HepG2 (cell line): ENCODE results near the gene NOSIP. TPM values are rescaled to one million over a fixed set of nuclear protein-coding genes. Genes with fewer than 3 reads are reported as not detected.

Source experiments
- AGO2 ChIP-seq: fragments of 200-400 bp; formaldehyde crosslinking; optimal IDR thresholded peaks from 2 replicates; pipeline ENCODE3; 2017; ENCODE audit warnings: mild to moderate bottlenecking, low read depth, low read length, moderate library complexity
- CBX2 ChIP-seq, 2 experiments: fragments of 200-600 bp in 1 of 2; sonication (generic); formaldehyde crosslinking in 1 of 2; IDR thresholded peaks; 2 replicates each; pipeline versions ENCODE4 v1.7.0 to v1.8.1; 2018 to 2022; ENCODE audit warnings: low read depth in 2 of 2, low read length in 1 of 2, mild to moderate bottlenecking in 1 of 2, missing genetic modification reagents in 1 of 2
- CHCHD3 ChIP-seq: sonication (generic); formaldehyde crosslinking; IDR thresholded peaks from 2 replicates; pipeline ENCODE4 v1.8.0; 2022; ENCODE audit warnings: mild to moderate bottlenecking, missing genetic modification reagents, moderate library complexity
- DNMT3B ChIP-seq: conservative IDR thresholded peaks from 2 replicates; pipeline ENCODE4 v1.6.1; 2016; ENCODE audit warnings: missing biosample characterization, control low read depth
- ERF ChIP-seq: IDR thresholded peaks from 2 replicates; pipeline ENCODE4 v1.6.1; 2018; ENCODE audit warnings: missing biosample characterization, missing genetic modification reagents
- ESRRA ChIP-seq: sonication (generic); formaldehyde crosslinking; IDR thresholded peaks from 2 replicates; pipeline ENCODE4 v1.5.1; 2020; ENCODE audit warnings: mild to moderate bottlenecking, low read depth, missing genetic modification reagents
- HNRNPK ChIP-seq: fragments of 200-400 bp; formaldehyde crosslinking; IDR thresholded peaks from 2 replicates; pipeline ENCODE4 v1.6.1; 2018; ENCODE audit warnings: low read length, low read depth, moderate library complexity, mild to moderate bottlenecking; ENCODE audit not compliant: poor library complexity, severe bottlenecking
- NCOA5 ChIP-seq: sonication (generic); formaldehyde crosslinking; IDR thresholded peaks from 2 replicates; pipeline ENCODE4 v1.4.0; 2020; ENCODE audit warnings: missing genetic modification reagents
- NR2F6 ChIP-seq, 2 experiments: IDR thresholded peaks; 2 replicates each; pipeline ENCODE4 v1.6.1; 2016; ENCODE audit warnings: antibody characterized with exemption in 1 of 2, mild to moderate bottlenecking in 1 of 2
- RBM22 ChIP-seq: fragments of 200-400 bp; formaldehyde crosslinking; optimal IDR thresholded peaks from 2 replicates; pipeline ENCODE3; 2017; ENCODE audit warnings: mild to moderate bottlenecking, low read length, moderate library complexity
- SATB2 ChIP-seq: sonication (generic); formaldehyde crosslinking; IDR thresholded peaks from 2 replicates; pipeline ENCODE4 v1.5.0; 2020; ENCODE audit warnings: missing genetic modification reagents
- SIX4 ChIP-seq: sonication (generic); formaldehyde crosslinking; IDR thresholded peaks from 2 replicates; pipeline ENCODE4 v1.4.0; 2020; ENCODE audit warnings: missing genetic modification reagents
- TBX3 ChIP-seq: fragments of 450-650 bp; IDR thresholded peaks from 2 replicates; pipeline ENCODE4 v1.6.1; 2017; ENCODE audit warnings: antibody characterized with exemption, mild to moderate bottlenecking, inconsistent platforms, borderline replicate concordance
- ZNF10 ChIP-seq: sonication (generic); formaldehyde crosslinking; IDR thresholded peaks from 2 replicates; pipeline ENCODE4 v1.4.0; 2020; ENCODE audit warnings: mild to moderate bottlenecking, low read depth, missing genetic modification reagents, borderline replicate concordance
- ZNF205 ChIP-seq: IDR thresholded peaks from 2 replicates; pipeline ENCODE4 v1.6.1; 2018; ENCODE audit warnings: missing biosample characterization, missing genetic modification reagents
- ZNF232 ChIP-seq: sonication (generic); formaldehyde crosslinking; IDR thresholded peaks from 2 replicates; pipeline ENCODE4 v1.4.0; 2020; ENCODE audit warnings: missing genetic modification reagents, borderline replicate concordance
- ZNF333 ChIP-seq: sonication (generic); formaldehyde crosslinking; IDR thresholded peaks from 2 replicates; pipeline ENCODE4 v1.4.0; 2020; ENCODE audit warnings: mild to moderate bottlenecking, missing genetic modification reagents, borderline replicate concordance
- ZNF33A ChIP-seq: sonication (generic); formaldehyde crosslinking; IDR thresholded peaks from 2 replicates; pipeline ENCODE4 v1.5.1; 2020; ENCODE audit warnings: missing genetic modification reagents, mild to moderate bottlenecking, moderate library complexity, borderline replicate concordance
- ZNF34 ChIP-seq: sonication (generic); formaldehyde crosslinking; IDR thresholded peaks from 2 replicates; pipeline ENCODE4 v1.4.0; 2020; ENCODE audit warnings: mild to moderate bottlenecking, missing genetic modification reagents, borderline replicate concordance
- ZNF704 ChIP-seq: sonication (generic); formaldehyde crosslinking; IDR thresholded peaks from 2 replicates; pipeline ENCODE4 v1.8.1; 2023; ENCODE audit warnings: mild to moderate bottlenecking, inconsistent platforms, moderate library complexity, missing genetic modification reagents, borderline replicate concordance
- ZNF841 ChIP-seq: sonication (generic); formaldehyde crosslinking; IDR thresholded peaks from 2 replicates; pipeline ENCODE4 v1.8.1; 2023; ENCODE audit warnings: missing genetic modification reagents, borderline replicate concordance
- ZSCAN29 ChIP-seq: sonication (generic); formaldehyde crosslinking; conservative IDR thresholded peaks from 2 replicates; pipeline ENCODE4 v1.4.0; 2020; ENCODE audit warnings: mild to moderate bottlenecking, missing genetic modification reagents
- polyA plus RNA-seq, 8 experiments: library from polyadenylated mRNA; depleted of rRNA in 3 of 8; stranded (reverse) in 7 of 8; unstranded in 1 of 8; fragments of >200 nt; fragmentation: Illumina TruSeq in 4 of 8; extraction: Trizol in 4 of 8; gene quantifications; 2 replicates each; pipeline versions ENCODE4 v1.2.1 to v1.2.3, GENCODE V29; 2011 to 2016; ENCODE audit warnings: low read depth in 4 of 8, missing spikeins in 1 of 8, mixed read lengths in 1 of 8; ENCODE audit not compliant: insufficient read depth in 1 of 8
- total RNA-seq, 5 experiments: library from RNA; depleted of rRNA; stranded (reverse); fragments of >200 nt; fragmentation: Illumina TruSeq; extraction: Trizol; gene quantifications; 2 replicates each; pipeline ENCODE4 v1.2.3, GENCODE V29; 2016; ENCODE audit warnings: low read depth in 1 of 5
- TF ChIP-seq, protein P1 (sequence below): IDR thresholded peaks from 2 replicates; pipeline ENCODE4 v1.6.1; 2012; ENCODE audit warnings: low read length, improper control_type of control experiment
- TF ChIP-seq, protein P2 (sequence below): sonication (generic); formaldehyde crosslinking; IDR thresholded peaks from 2 replicates; pipeline ENCODE4 v1.5.1; 2020; ENCODE audit warnings: mild to moderate bottlenecking, missing genetic modification reagents, moderate library complexity

The NOSIP gene
- total and polyA plus RNA-seq, 2 of the 13 experiments (the other 11 are each of a cell fraction or from before 2014, with no cell fraction given) = 54.3 to 78.0 TPM

DNA sequence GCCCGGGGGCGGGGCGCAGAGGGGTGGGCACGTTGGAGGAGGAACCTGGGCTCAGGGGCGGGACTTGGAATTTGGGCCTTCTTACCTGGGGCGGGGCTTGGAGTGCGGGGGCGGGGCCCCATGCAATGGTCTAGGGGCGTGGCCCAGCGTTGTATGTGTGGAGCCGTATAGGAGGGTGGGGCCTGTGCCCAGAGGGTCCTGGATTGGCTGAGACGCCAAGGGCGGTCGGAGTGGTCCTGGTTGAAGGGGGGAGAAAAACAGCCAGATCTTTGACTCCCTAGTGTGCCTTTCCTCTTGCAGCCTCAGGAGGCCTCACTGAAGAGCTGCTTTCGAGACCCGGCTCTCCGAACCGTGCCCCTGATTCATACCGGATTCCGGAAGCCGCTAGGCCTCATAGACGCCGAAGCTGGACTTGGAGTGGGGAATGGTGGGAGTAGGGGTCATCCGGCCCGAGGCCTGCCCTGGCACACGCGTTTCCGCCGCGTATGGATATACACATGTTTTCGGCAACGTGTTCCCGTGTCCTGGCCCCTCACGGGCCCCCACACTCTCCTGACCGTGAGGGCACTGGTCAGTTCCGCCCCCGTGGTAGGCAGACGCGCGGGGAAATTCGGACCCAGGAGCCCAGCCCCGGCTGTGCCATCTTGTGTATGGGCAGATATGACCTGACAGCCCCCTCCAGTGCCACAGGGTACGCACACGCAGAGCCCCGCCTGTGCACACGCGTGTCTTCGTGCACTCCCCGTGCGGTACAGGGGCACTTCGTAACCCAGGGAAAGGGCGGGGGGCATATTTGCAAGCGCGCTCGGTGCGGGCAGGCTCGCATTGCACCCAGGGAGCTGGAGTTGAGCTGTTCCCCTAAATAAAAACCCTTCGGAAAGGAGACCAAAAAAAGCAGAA lies 10.0 kb upstream of the NOSIP start (continued):
- TF ChIP-seq, protein P1, sequence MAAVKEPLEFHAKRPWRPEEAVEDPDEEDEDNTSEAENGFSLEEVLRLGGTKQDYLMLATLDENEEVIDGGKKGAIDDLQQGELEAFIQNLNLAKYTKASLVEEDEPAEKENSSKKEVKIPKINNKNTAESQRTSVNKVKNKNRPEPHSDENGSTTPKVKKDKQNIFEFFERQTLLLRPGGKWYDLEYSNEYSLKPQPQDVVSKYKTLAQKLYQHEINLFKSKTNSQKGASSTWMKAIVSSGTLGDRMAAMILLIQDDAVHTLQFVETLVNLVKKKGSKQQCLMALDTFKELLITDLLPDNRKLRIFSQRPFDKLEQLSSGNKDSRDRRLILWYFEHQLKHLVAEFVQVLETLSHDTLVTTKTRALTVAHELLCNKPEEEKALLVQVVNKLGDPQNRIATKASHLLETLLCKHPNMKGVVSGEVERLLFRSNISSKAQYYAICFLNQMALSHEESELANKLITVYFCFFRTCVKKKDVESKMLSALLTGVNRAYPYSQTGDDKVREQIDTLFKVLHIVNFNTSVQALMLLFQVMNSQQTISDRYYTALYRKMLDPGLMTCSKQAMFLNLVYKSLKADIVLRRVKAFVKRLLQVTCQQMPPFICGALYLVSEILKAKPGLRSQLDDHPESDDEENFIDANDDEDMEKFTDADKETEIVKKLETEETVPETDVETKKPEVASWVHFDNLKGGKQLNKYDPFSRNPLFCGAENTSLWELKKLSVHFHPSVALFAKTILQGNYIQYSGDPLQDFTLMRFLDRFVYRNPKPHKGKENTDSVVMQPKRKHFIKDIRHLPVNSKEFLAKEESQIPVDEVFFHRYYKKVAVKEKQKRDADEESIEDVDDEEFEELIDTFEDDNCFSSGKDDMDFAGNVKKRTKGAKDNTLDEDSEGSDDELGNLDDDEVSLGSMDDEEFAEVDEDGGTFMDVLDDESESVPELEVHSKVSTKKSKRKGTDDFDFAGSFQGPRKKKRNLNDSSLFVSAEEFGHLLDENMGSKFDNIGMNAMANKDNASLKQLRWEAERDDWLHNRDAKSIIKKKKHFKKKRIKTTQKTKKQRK = no peak
- TF ChIP-seq CHCHD3 (CRISPR knock-in tag) (no peak), ZNF704 (CRISPR knock-in tag) (peak; percentile 75; the same call in 1 of the 2 replicates), ZSCAN29 (CRISPR knock-in tag) (peak; percentile 72; the same call in 1 of the 2 replicates), ZNF205 (CRISPR knock-in tag) (no peak), TBX3 (no peak), RBM22 (peak; percentile 70), DNMT3B (no peak), ESRRA (peak; percentile 56; the same call in 1 of the 2 replicates), ZNF333 (CRISPR knock-in tag) (0 out of 2 replicates have a peak, but pooled peaks have one; percentile 46), NCOA5 (CRISPR knock-in tag) (no peak), HNRNPK (peak; percentile 21), ZNF34 (CRISPR knock-in tag) (no peak), NR2F6 (IDR thresholded peaks at IDR 0.05) (no peak), NR2F6 (CRISPR knock-in tag; IDR thresholded peaks at IDR 0.05) (no peak), SATB2 (CRISPR knock-in tag) (no peak), AGO2 (peak; percentile 96), ZNF10 (CRISPR knock-in tag) (no peak), ZNF33A (CRISPR knock-in tag) (no peak), SIX4 (CRISPR knock-in tag) (no peak), ZNF232 (CRISPR knock-in tag) (no peak), CBX2 (IDR thresholded peaks at IDR 0.05; ENCODE audit: low read depth, low read length) (no peak), CBX2 (CRISPR knock-in tag; IDR thresholded peaks at IDR 0.05; ENCODE audit: low read depth) (no peak), ZNF841 (CRISPR knock-in tag) (no peak), ERF (no peak)
- TF ChIP-seq, protein P2, sequence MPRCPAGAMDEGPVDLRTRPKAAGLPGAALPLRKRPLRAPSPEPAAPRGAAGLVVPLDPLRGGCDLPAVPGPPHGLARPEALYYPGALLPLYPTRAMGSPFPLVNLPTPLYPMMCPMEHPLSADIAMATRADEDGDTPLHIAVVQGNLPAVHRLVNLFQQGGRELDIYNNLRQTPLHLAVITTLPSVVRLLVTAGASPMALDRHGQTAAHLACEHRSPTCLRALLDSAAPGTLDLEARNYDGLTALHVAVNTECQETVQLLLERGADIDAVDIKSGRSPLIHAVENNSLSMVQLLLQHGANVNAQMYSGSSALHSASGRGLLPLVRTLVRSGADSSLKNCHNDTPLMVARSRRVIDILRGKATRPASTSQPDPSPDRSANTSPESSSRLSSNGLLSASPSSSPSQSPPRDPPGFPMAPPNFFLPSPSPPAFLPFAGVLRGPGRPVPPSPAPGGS (CRISPR knock-in tag) = no peak
